B cell (primary cell): ENCODE data around the gene ARPC4. TPM values are rescaled to one million over a fixed set of nuclear protein-coding genes. Genes with fewer than 3 reads are reported as not detected.

Experiments used
- ATAC-seq: fragments of 200-7000 bp; cut with Tn5 transposase; one replicate; pipeline ENCODE4 v1.10.0; 2021; ENCODE audit warnings: low read depth, mild to moderate bottlenecking, moderate number of reproducible peaks, moderate library complexity
- CTCF ChIA-PET: fragments of 350-600 bp; sonication (Branson Sonifier 250); formaldehyde crosslinking; loops from one replicate; lab custom pipeline; 2021; ENCODE audit warnings: antibody characterized with exemption, inconsistent platforms; lab: Charles Lee
- POLR2A ChIA-PET: fragments of 350-600 bp; sonication (Branson Sonifier 250); formaldehyde crosslinking; loops from one replicate; lab custom pipeline; 2021; ENCODE audit warnings: antibody characterized with exemption; lab: Charles Lee
- DNase-seq: peaks from one replicate; pipeline ENCODE4 v3.0.0; 2013
- H2AFZ ChIP-seq: 2 replicates; pipeline ENCODE4 v1.6.1; 2012; ENCODE audit warnings: mild to moderate bottlenecking, low read depth, low read length; ENCODE audit not compliant: insufficient read depth, poor library complexity, severe bottlenecking
- H3K27ac ChIP-seq, 2 donors: 1 replicate in 1 of 2; 2 replicates in 1 of 2; pipeline ENCODE4 v1.5.1; 2012 to 2013; ENCODE audit warnings: low read length in 2 of 2, mild to moderate bottlenecking in 2 of 2, moderate library complexity in 1 of 2
- H3K27me3 ChIP-seq, 4 experiments: fragments of 200-600 bp in 1 of 4; sonication (generic) in 1 of 4; replicated peaks in 1 of 4; 1 replicate in 2 of 4; 2 replicates in 2 of 4; pipeline versions ENCODE4 v1.6.1 to v1.7.0; 2013 to 2016; ENCODE audit warnings: low read length in 3 of 4, mild to moderate bottlenecking in 2 of 4, mixed read lengths in 1 of 4, moderate library complexity in 1 of 4; ENCODE audit not compliant: insufficient read depth in 4 of 4, control insufficient read depth in 3 of 4; ENCODE audit errors: control extremely low read depth in 1 of 4
- H3K36me3 ChIP-seq, 2 experiments: replicated peaks in 1 of 2; 1 replicate in 1 of 2; 2 replicates in 1 of 2; pipeline versions ENCODE4 v1.6.1 to v1.7.1; 2013; ENCODE audit warnings: low read length in 1 of 2; ENCODE audit not compliant: insufficient read depth in 2 of 2, control insufficient read depth in 1 of 2; ENCODE audit errors: control extremely low read depth in 1 of 2, extremely low read depth in 1 of 2
- H3K4me1 ChIP-seq, 2 donors: fragments of 200-600 bp in 1 of 2; sonication (generic) in 1 of 2; 1 replicate in 1 of 2; 2 replicates in 1 of 2; pipeline versions ENCODE4 v1.5.1 to v1.6.1; 2013 to 2017; ENCODE audit warnings: low read length in 2 of 2; ENCODE audit not compliant: control insufficient read depth in 2 of 2, insufficient read depth in 2 of 2
- H3K4me2 ChIP-seq: replicated peaks from 2 replicates; pipeline ENCODE3; 2012; ENCODE audit warnings: mild to moderate bottlenecking, low read depth, low read length; ENCODE audit not compliant: poor library complexity, severe bottlenecking
- H3K4me3 ChIP-seq, 5 experiments: fragments of 200-600 bp in 1 of 5; sonication (generic) in 1 of 5; 1 replicate in 3 of 5; 2 replicates in 2 of 5; pipeline versions ENCODE4 v1.5.1 to v1.7.0; 2011 to 2016; ENCODE audit warnings: low read length in 4 of 5, mild to moderate bottlenecking in 4 of 5, low read depth in 2 of 5, control low read depth in 1 of 5, moderate library complexity in 1 of 5; ENCODE audit not compliant: insufficient read depth in 1 of 5; ENCODE audit errors: control extremely low read depth in 1 of 5, extremely low read depth in 1 of 5
- H3K79me2 ChIP-seq: fragments of 200-600 bp; sonication (generic); one replicate; pipeline ENCODE4 v1.6.0; 2016; ENCODE audit warnings: low read length; ENCODE audit not compliant: control insufficient read depth, insufficient read depth
- H3K9ac ChIP-seq: fragments of 200-600 bp; sonication (generic); 2 replicates; pipeline ENCODE4 v1.6.1; 2017; ENCODE audit warnings: mild to moderate bottlenecking, low read length, moderate library complexity
- H3K9me3 ChIP-seq, 3 donors: one replicate each; pipeline versions ENCODE4 v1.6.1 to v1.7.1; 2013; ENCODE audit warnings: low read length in 2 of 3; ENCODE audit not compliant: control insufficient read depth in 2 of 3, insufficient read depth in 1 of 3; ENCODE audit errors: control extremely low read depth in 1 of 3
- H4K20me1 ChIP-seq: 2 replicates; pipeline ENCODE4 v1.6.0; 2012; ENCODE audit warnings: mild to moderate bottlenecking, low read length; ENCODE audit not compliant: insufficient read depth, control insufficient read depth, poor library complexity, severe bottlenecking
- H3K27ac Mint-ChIP-seq: one replicate; pipeline ENCODE4 v1.8.0; 2021; ENCODE audit warnings: mixed read lengths
- H3K27me3 Mint-ChIP-seq: one replicate; pipeline ENCODE4 v1.8.0; 2021; ENCODE audit warnings: mixed read lengths
- H3K4me1 Mint-ChIP-seq: one replicate; pipeline ENCODE4 v1.8.0; 2021; ENCODE audit warnings: mixed read lengths
- H3K4me3 Mint-ChIP-seq: one replicate; pipeline ENCODE4 v1.8.0; 2021; ENCODE audit warnings: mixed read lengths
- H3K9me3 Mint-ChIP-seq: one replicate; pipeline ENCODE4 v1.8.0; 2022; ENCODE audit warnings: mixed read lengths; ENCODE audit not compliant: insufficient read depth
- CTCF ChIP-seq: fragments of 200-600 bp; IDR thresholded peaks from one replicate; pipeline ENCODE4 v1.8.0; 2022; ENCODE audit warnings: antibody characterized with exemption, mild to moderate bottlenecking
- EZH2 ChIP-seq: IDR thresholded peaks from 2 replicates; pipeline ENCODE4 v1.6.1; 2012; ENCODE audit warnings: borderline replicate concordance, low read depth, mild to moderate bottlenecking, moderate library complexity, low read length; ENCODE audit not compliant: insufficient read depth, poor library complexity, severe bottlenecking
- WGBS: methylation state at CpG from one replicate; pipeline ENCODE4 v1.1.5; 2013; ENCODE audit warnings: missing lambda C conversion rate; ENCODE audit not compliant: insufficient coverage; 5-methylcytosine and 5-hydroxymethylcytosine counted together
- intact Hi-C: fragments of 100-400 bp; cut with micrococcal nuclease; formaldehyde crosslinking; loops from one replicate; pipeline ENCODE4 v1.10.0; 2022
- polyA plus RNA-seq: library from polyadenylated mRNA; depleted of rRNA; stranded (reverse); fragments of >200 nt; gene quantifications from 2 replicates; pipeline ENCODE4 v1.2.3, GENCODE V29; 2012
- total RNA-seq, 2 donors: library from RNA; stranded (reverse); fragments of 120-200 nt in 1 of 2; gene quantifications; 1 replicate in 1 of 2; 2 replicates in 1 of 2; pipeline versions ENCODE4 v1.2.3 to v1.2.4, GENCODE V29; 2013 to 2022

Gene ARPC4
- total and polyA plus RNA-seq, 2 donors (not counting 1 experiment from before 2014, with no cell fraction given) = 110 to 174 TPM

- POLR2A ChIA-PET = interaction anchor here (0.6 kb wide), 1 partner anchor 23 kb away, joined by 3 read pairs; no protein-coding TSS in a partner anchor
- CTCF ChIA-PET = interaction anchor here (1.2 kb wide), 1 partner anchor 148 kb away, joined by 3 read pairs; no protein-coding TSS in a partner anchor
- WGBS = 100% methylated on average over 1 of the region's 4 CpGs
These were observed 7.9 kb upstream of the ARPC4 start for GRCh38 chr3:9784965-9785364.

More at GRCh38 chr3:9784965-9785364, 7.9 kb upstream of the ARPC4 start:
- H3K27ac Mint-ChIP-seq = no peak overlapping the region
- intact Hi-C loops = loop anchor here (5.0 kb wide), 1 partner anchor 242 kb away; the partner anchor contains the start of gene FANCD2
- H3K27me3 ChIP-seq = no peaks in the 10 kb centered on the region
- H3K4me3 ChIP-seq = no peak overlapping the region
- H4K20me1 ChIP-seq = no peaks in the 10 kb centered on the region
- H3K4me3 Mint-ChIP-seq = no peak overlapping the region
- DNase-seq (no peak), ATAC-seq (no peak)
- no peaks in the 10 kb centered on the region for H3K9me3 Mint-ChIP-seq
- no peak overlapping the region for H2AFZ ChIP-seq
- H3K27me3 Mint-ChIP-seq = no peaks in the 10 kb centered on the region
- H3K4me2 ChIP-seq = no peak overlapping the region
- H3K79me2 ChIP-seq = peaks cover 19% of the 10 kb centered on the region
- peaks cover 33% of the 10 kb centered on the region for H3K4me1 Mint-ChIP-seq
- H3K9ac ChIP-seq = no peak overlapping the region
- H3K36me3 ChIP-seq = peaks cover 2 to 57% of the 10 kb centered on the region in 2 experiments
- no peaks in the 10 kb centered on the region for H3K9me3 ChIP-seq
- H3K27ac ChIP-seq = no peak overlapping the region
- TF ChIP-seq CTCF = no peak
- TF ChIP-seq EZH2 = no peak
- H3K4me1 ChIP-seq = peaks cover 28 to 30% of the 10 kb centered on the region in 2 donors
